ENCODE data around the gene KHK. TPM values are rescaled to one million over a fixed set of nuclear protein-coding genes. Genes with fewer than 3 reads are reported as not detected.

The KHK gene
- total and polyA plus RNA-seq, 9 donors: 1.3 to 10.7 (median 5.2) TPM

DNA sequence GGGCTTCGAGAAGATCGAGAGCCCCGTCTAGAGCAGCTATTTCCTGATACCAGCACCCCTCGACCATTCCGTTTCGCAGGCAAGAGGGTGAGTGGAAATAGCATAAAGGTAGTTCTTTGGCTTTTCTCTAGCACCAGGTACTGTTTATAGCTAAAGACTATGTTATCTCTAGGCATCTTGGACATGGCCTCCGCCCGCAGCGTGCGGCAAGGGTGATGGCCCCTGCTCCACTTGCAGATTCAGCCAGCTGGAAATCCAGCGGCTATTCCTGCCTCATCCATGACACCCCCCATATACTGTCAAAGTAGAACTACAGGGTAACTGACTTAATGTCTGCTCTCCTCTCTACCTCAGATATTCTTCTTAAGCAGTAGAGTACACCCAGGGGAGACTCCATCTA, 31.9 kb upstream of the KHK start:
- no peaks in the 10 kb centered on the region for H3K36me3 ChIP-seq
- 91 to 94% (median 92%) methylated on average over 11 of the region's 11 CpGs for WGBS, 3 donors

DNA sequence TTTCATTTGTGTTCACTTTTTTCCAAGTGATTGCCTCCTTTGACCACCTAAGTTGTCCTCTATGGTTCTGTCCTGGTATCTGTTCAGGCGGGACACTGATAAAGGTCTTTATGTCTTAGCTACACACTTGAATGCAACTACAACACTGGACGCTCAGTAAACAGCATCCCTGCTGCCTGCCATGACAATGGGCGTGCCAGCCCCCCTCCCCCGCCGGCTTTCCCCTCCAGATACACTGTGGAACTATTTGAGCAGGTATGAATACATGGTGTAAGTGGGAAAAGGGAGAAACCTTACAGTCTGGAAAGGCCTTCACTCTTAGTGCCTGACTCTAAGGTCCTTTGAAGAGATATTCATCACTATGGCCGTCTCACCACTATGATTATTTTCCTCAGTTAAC, 29.4 kb upstream of the KHK start:
- DNase-seq: no peak
- Histone ChIP-seq H3K36me3 (no peaks in the 10 kb centered on the region), H3K4me1 (ENCODE audit: insufficient read depth) (peaks cover 1% of the 10 kb centered on the region), H3K4me3 (no peak overlapping the region), H3K27me3 (no peaks in the 10 kb centered on the region), H3K27ac (no peak overlapping the region), H3K9me3 (no peaks in the 10 kb centered on the region)
- TF ChIP-seq EP300 (IDR thresholded peaks at IDR 0.05): no peak
- WGBS, 3 donors: 88 to 92% (median 90%) methylated on average over 6 of the region's 6 CpGs
- intact Hi-C loops (cut with DNase I): no loop called here

More for the DNA sequence above, 31.9 kb upstream of the KHK start:
- Histone ChIP-seq H3K4me3 (no peak overlapping the region), H3K4me1 (ENCODE audit: insufficient read depth) (peaks cover 3% of the 10 kb centered on the region), H3K27me3 (no peaks in the 10 kb centered on the region), H3K9me3 (no peaks in the 10 kb centered on the region), H3K27ac (no peak overlapping the region)
- no peak for TF ChIP-seq EP300 (IDR thresholded peaks at IDR 0.05)
- no peak for TF ChIP-seq POLR2A (IDR thresholded peaks at IDR 0.05)
- TF ChIP-seq, protein P1, sequence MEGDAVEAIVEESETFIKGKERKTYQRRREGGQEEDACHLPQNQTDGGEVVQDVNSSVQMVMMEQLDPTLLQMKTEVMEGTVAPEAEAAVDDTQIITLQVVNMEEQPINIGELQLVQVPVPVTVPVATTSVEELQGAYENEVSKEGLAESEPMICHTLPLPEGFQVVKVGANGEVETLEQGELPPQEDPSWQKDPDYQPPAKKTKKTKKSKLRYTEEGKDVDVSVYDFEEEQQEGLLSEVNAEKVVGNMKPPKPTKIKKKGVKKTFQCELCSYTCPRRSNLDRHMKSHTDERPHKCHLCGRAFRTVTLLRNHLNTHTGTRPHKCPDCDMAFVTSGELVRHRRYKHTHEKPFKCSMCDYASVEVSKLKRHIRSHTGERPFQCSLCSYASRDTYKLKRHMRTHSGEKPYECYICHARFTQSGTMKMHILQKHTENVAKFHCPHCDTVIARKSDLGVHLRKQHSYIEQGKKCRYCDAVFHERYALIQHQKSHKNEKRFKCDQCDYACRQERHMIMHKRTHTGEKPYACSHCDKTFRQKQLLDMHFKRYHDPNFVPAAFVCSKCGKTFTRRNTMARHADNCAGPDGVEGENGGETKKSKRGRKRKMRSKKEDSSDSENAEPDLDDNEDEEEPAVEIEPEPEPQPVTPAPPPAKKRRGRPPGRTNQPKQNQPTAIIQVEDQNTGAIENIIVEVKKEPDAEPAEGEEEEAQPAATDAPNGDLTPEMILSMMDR (IDR thresholded peaks at IDR 0.05): no peak
- no peak for DNase-seq
- intact Hi-C loops (cut with DNase I): loop anchor here in 2 of 4 donors (5.0 kb wide), 1 partner anchor 33 kb away; the partner anchor contains the start of gene KHK (in 2 of the 2)

DNA sequence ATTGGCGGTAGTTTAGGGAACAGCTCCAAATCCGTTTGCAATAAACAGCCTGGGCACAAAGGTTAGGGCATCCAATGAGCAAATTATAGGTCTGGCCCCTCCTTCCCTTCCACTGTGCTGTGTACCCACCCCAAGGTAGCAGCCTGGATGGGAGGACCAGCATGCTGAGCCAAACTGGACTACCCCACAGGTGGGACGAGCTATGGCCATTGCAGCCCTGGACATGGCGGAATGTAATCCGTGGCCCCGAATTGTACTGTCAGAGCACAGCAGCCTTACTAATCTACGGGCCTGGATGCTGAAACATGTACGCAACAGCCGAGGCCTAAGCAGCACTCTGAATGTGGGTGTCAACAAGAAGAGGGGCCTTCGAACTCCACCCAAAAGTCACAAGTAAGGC, 28.4 kb upstream of the KHK start:
- no peak for TF ChIP-seq POLR2A (IDR thresholded peaks at IDR 0.05)
- no peak for TF ChIP-seq EP300 (IDR thresholded peaks at IDR 0.05)
- TF ChIP-seq, protein P1 (IDR thresholded peaks at IDR 0.05): no peak
- DNase-seq: no peak
- Histone ChIP-seq H3K4me1 (ENCODE audit: insufficient read depth) (no peaks in the 10 kb centered on the region), H3K4me3 (no peak overlapping the region), H3K36me3 (no peaks in the 10 kb centered on the region), H3K27me3 (no peaks in the 10 kb centered on the region), H3K27ac (no peak overlapping the region), H3K9me3 (no peaks in the 10 kb centered on the region)
- 87 to 90% (median 90%) methylated on average over 10 of the region's 10 CpGs for WGBS, 3 donors
- intact Hi-C loops (cut with DNase I): no loop called here

DNA sequence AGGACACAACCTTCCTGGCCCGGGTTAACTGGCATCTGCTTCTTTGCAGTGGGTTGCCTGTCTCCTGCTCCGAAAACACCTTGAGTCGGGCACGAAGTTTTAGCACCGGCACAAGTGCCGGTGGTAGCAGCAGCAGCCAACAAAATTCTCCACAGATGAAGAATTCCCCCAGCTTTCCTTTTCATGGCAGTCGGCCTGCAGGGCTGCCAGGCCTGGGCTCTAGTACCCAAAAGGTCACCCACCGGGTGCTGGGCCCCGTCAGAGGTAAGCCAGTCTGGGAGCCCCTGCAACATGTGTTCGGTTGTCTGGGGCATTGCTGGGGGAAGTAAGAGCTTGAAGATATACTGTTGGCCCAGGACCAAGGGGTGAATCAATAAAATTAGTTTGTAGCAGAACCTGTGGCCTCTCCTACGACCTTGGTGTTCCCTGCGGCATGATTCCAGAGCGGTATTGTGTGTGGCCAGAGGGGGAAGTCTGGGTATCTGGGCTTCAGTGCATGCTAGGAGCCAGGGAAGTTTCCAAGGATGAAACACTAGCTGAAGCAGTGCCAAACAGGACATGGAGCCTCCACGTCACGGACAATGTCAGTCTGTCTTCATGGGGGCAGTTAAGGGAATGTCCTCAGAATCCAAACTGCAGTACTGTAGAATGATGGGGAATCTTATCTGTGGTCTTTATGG, 27.3 kb upstream of the KHK start:
- DNase-seq: peak in 1 of 5 donors; percentile 29

DNA sequence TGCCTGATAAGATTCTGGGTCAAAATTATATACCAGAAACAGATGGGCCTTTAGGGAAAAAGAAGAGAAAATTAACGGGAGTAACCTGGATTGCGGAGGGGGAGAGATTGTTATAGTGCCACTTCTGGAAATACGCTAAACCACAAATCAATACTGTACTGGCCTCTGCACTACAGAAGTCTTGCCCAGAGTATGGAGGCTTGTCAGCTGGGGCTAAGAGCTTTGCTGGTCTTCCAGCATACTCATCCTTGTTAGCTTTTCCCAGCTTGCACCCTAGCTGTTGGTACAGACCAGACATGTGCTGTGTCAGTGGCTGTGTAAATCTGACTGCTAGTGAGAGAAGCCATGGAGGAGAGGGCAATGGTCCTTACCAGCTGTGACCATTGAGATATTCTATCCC, 26.2 kb upstream of the KHK start:
- Histone ChIP-seq H3K4me1 (ENCODE audit: insufficient read depth) (peaks cover 1% of the 10 kb centered on the region), H3K9me3 (no peaks in the 10 kb centered on the region), H3K36me3 (no peaks in the 10 kb centered on the region), H3K27me3 (no peaks in the 10 kb centered on the region), H3K4me3 (no peak overlapping the region), H3K27ac (no peak overlapping the region)
- DNase-seq: no peak
- intact Hi-C loops (cut with DNase I): no loop called here
- TF ChIP-seq, protein P1 (IDR thresholded peaks at IDR 0.05): no peak
- TF ChIP-seq POLR2A (IDR thresholded peaks at IDR 0.05) (no peak), EP300 (IDR thresholded peaks at IDR 0.05) (no peak)
- WGBS, 3 donors: 70 to 81% (median 71%) methylated on average over 3 of the region's 3 CpGs

More for the DNA sequence above, 27.3 kb upstream of the KHK start:
- Histone ChIP-seq H3K4me3 (no peak overlapping the region), H3K27ac (no peak overlapping the region), H3K4me1 (ENCODE audit: insufficient read depth) (peaks cover 1% of the 10 kb centered on the region), H3K27me3 (no peaks in the 10 kb centered on the region), H3K9me3 (no peaks in the 10 kb centered on the region), H3K36me3 (no peaks in the 10 kb centered on the region)
- intact Hi-C loops (cut with DNase I): no loop called here
- 59 to 72% (median 67%) methylated on average over 15 of the region's 15 CpGs for WGBS, 3 donors
- TF ChIP-seq EP300 (IDR thresholded peaks at IDR 0.05) (no peak), POLR2A (IDR thresholded peaks at IDR 0.05) (no peak)
- TF ChIP-seq, protein P1 (IDR thresholded peaks at IDR 0.05): no peak
